ENCODE measurements around the gene MAGI2. TPM values are rescaled to one million over a fixed set of nuclear protein-coding genes. Genes with fewer than 3 reads are reported as not detected.

Gene MAGI2
- total and polyA plus RNA-seq, 8 donors: 1.3 to 4.0 (median 2.0) TPM

GRCh38 chr7:78476851-78477405 is 976.5 kb downstream of the MAGI2 start:
- no peak overlapping the region for H3K27ac ChIP-seq
- FAIRE-seq: no peak
- no peaks in the 10 kb centered on the region for H3K9me3 ChIP-seq
- H3K4me3 ChIP-seq: no peak overlapping the region
- intact Hi-C loops (cut with DNase I): no loop called here
- TF ChIP-seq, protein P1, sequence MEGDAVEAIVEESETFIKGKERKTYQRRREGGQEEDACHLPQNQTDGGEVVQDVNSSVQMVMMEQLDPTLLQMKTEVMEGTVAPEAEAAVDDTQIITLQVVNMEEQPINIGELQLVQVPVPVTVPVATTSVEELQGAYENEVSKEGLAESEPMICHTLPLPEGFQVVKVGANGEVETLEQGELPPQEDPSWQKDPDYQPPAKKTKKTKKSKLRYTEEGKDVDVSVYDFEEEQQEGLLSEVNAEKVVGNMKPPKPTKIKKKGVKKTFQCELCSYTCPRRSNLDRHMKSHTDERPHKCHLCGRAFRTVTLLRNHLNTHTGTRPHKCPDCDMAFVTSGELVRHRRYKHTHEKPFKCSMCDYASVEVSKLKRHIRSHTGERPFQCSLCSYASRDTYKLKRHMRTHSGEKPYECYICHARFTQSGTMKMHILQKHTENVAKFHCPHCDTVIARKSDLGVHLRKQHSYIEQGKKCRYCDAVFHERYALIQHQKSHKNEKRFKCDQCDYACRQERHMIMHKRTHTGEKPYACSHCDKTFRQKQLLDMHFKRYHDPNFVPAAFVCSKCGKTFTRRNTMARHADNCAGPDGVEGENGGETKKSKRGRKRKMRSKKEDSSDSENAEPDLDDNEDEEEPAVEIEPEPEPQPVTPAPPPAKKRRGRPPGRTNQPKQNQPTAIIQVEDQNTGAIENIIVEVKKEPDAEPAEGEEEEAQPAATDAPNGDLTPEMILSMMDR (IDR thresholded peaks at IDR 0.05): no peak
- no peaks in the 10 kb centered on the region for H3K36me3 ChIP-seq
- ATAC-seq: no peak
- WGBS, 2 donors: 65 to 71% methylated on average over 2 of the region's 2 CpGs
- H3K27me3 ChIP-seq: no peaks in the 10 kb centered on the region
- H3K4me1 ChIP-seq: no peaks in the 10 kb centered on the region
- DNase-seq: no peak

DNA sequence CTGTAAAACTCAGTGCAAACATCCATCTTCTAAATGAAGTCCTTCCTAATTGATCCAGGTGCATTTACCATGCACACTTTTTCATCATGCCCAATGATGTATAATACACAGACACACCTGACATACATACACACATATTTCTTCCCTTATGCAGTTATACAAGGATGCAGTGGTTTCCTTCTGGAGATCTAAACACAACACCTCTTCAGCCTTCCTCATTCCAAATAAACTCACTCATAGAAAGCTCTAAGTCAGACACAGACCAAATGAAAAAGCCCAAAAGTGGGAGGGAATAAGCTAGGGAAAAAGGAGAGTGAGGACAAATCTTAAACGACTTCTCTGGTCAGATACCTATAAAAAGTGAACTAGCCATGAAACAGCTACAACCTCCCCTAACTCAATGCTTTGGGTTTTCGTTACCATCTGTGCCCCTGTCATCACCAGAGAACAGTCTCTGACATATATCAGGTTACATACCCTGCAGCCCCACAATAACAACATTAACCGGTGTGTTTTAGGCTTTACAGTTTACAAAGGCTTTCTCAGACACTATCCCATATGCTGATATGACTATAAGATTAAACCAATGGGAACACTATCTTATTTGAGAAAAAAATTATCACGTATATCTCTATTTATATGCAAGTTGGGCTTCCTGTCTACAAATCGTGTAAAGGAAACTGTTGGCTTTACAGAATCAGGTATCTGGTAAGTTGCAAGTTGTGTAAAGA is 979.7 kb downstream of the MAGI2 start:
- WGBS, 2 donors: 67 to 71% methylated on average over 5 of the region's 5 CpGs
- no peak for ATAC-seq
- no peaks in the 10 kb centered on the region for H3K4me1 ChIP-seq
- DNase-seq: no peak
- no peak overlapping the region for H3K27ac ChIP-seq
- intact Hi-C loops (cut with DNase I): no loop called here
- H3K36me3 ChIP-seq: no peaks in the 10 kb centered on the region
- TF ChIP-seq, protein P1 (IDR thresholded peaks at IDR 0.05): no peak
- H3K9me3 ChIP-seq: no peaks in the 10 kb centered on the region
- no peak for FAIRE-seq
- no peaks in the 10 kb centered on the region for H3K27me3 ChIP-seq
- H3K4me3 ChIP-seq: no peak overlapping the region

GRCh38 chr7:78473021-78473420 is 980.4 kb downstream of the MAGI2 start:
- Histone ChIP-seq H3K9me3 (no peaks in the 10 kb centered on the region), H3K4me3 (no peak overlapping the region), H3K27me3 (no peaks in the 10 kb centered on the region), H3K4me1 (no peaks in the 10 kb centered on the region), H3K36me3 (no peaks in the 10 kb centered on the region), H3K27ac (no peak overlapping the region)
- intact Hi-C loops (cut with DNase I): no loop called here
- FAIRE-seq (no peak), DNase-seq (no peak), ATAC-seq (no peak)
- TF ChIP-seq, protein P1 (IDR thresholded peaks at IDR 0.05): no peak
- 81 to 91% methylated on average over 1 of the region's 1 CpG for WGBS, 2 donors

- Histone ChIP-seq H3K9me3 (no peaks in the 10 kb centered on the region), H3K27ac (no peak overlapping the region), H3K4me1 (no peaks in the 10 kb centered on the region), H3K27me3 (no peaks in the 10 kb centered on the region), H3K36me3 (no peaks in the 10 kb centered on the region), H3K4me3 (no peak overlapping the region)
- TF ChIP-seq, protein P1 (IDR thresholded peaks at IDR 0.05): no peak
- DNase-seq (no peak), ATAC-seq (no peak), FAIRE-seq (no peak)
- intact Hi-C loops (cut with DNase I): no loop called here
Measured at GRCh38 chr7:78472519-78472918, 980.9 kb downstream of the MAGI2 start.

GRCh38 chr7:78465894-78466293 is 987.6 kb downstream of the MAGI2 start:
- intact Hi-C loops (cut with DNase I): no loop called here
- no peak overlapping the region for H3K4me3 ChIP-seq
- no peaks in the 10 kb centered on the region for H3K27me3 ChIP-seq
- TF ChIP-seq, protein P1 (IDR thresholded peaks at IDR 0.05): no peak
- no peaks in the 10 kb centered on the region for H3K36me3 ChIP-seq
- ATAC-seq: no peak
- FAIRE-seq: no peak
- DNase-seq: no peak
- H3K27ac ChIP-seq: no peak overlapping the region
- H3K4me1 ChIP-seq: no peaks in the 10 kb centered on the region
- 78 to 87% methylated on average over 5 of the region's 5 CpGs for WGBS, 2 donors
- no peaks in the 10 kb centered on the region for H3K9me3 ChIP-seq

Measured in pancreas (tissue), 10 donors.